ENCODE measurements around the gene FSTL4. TPM values are rescaled to one million over a fixed set of nuclear protein-coding genes. Genes with fewer than 3 reads are reported as not detected.

FSTL4 gene
- polyA plus RNA-seq, 1 donor from 2014 or later = 0.57 TPM

- no peaks in the 10 kb centered on the region for H4K20me1 ChIP-seq (ENCODE audit: insufficient read depth)
Measured at GRCh38 chr5:133508845-133509741, 103.2 kb downstream of the FSTL4 start.

GRCh38 chr5:133508331-133508730, 104.0 kb downstream of the FSTL4 start:
- TF ChIP-seq MXI1 (conservative IDR thresholded peaks at IDR 0.05; ENCODE audit: poor library complexity, severe bottlenecking) = no peak
- TF ChIP-seq RAD21 (conservative IDR thresholded peaks at IDR 0.05) = no peak
- no peak for TF ChIP-seq REST (IDR thresholded peaks at IDR 0.05; ENCODE audit: borderline replicate concordance)
- TF ChIP-seq EZH2 (IDR thresholded peaks at IDR 0.05; ENCODE audit: borderline replicate concordance, insufficient read depth, low read length, poor library complexity, severe bottlenecking) = no peak
- no peak for TF ChIP-seq CTCF (IDR thresholded peaks at IDR 0.05; ENCODE audit: poor library complexity, severe bottlenecking)
- H3K27ac ChIP-seq (ENCODE audit: low read length) = peak overlapping the region; percentile 38
- no peaks in the 10 kb centered on the region for H3K9me2 ChIP-seq (ENCODE audit: insufficient read depth, low read length)

More at GRCh38 chr5:133508845-133509741, 103.2 kb downstream of the FSTL4 start:
- TF ChIP-seq SMC3 (conservative IDR thresholded peaks at IDR 0.05; ENCODE audit: poor library complexity) = no peak
- TF ChIP-seq EZH2 (IDR thresholded peaks at IDR 0.05; ENCODE audit: borderline replicate concordance, insufficient read depth, low read length, poor library complexity, severe bottlenecking) = no peak
- TF ChIP-seq REST (IDR thresholded peaks at IDR 0.05; ENCODE audit: borderline replicate concordance) = no peak
- TF ChIP-seq POLR2AphosphoS5 (IDR thresholded peaks at IDR 0.05) = peak; percentile 48
- TF ChIP-seq RAD21 (conservative IDR thresholded peaks at IDR 0.05) = no peak
- Histone ChIP-seq H3K36me3 (ENCODE audit: insufficient read depth, low read length) (no peaks in the 10 kb centered on the region), H3K9me3 (ENCODE audit: low read length) (no peaks in the 10 kb centered on the region), H3K9ac (ENCODE audit: low read length) (peak overlapping the region; percentile 24), H2AFZ (ENCODE audit: low read depth, low read length) (no peak overlapping the region), H3F3A (ENCODE audit: insufficient read depth, low read length, poor library complexity, severe bottlenecking) (peaks cover 4% of the 10 kb centered on the region), H3K4me3 (ENCODE audit: low read length) (no peak overlapping the region), H3K9me2 (ENCODE audit: insufficient read depth, low read length) (no peaks in the 10 kb centered on the region), H3K27me3 (ENCODE audit: insufficient read depth, low read depth, low read length) (no peaks in the 10 kb centered on the region), H3K27ac (ENCODE audit: low read length) (peak overlapping the region; percentile 38), H3K79me2 (replicated peaks; ENCODE audit: insufficient read depth, low read length) (no peaks in the 10 kb centered on the region), H3K4me2 (ENCODE audit: low read length) (no peak overlapping the region)

More at GRCh38 chr5:133508331-133508730, 104.0 kb downstream of the FSTL4 start:
- Histone ChIP-seq H3K27me3 (ENCODE audit: insufficient read depth, low read depth, low read length) (no peaks in the 10 kb centered on the region), H2AFZ (ENCODE audit: low read depth, low read length) (no peak overlapping the region), H3K9me3 (ENCODE audit: low read length) (no peaks in the 10 kb centered on the region), H4K20me1 (ENCODE audit: insufficient read depth) (no peaks in the 10 kb centered on the region), H3K9ac (ENCODE audit: low read length) (no peak overlapping the region), H3K79me2 (replicated peaks; ENCODE audit: insufficient read depth, low read length) (no peaks in the 10 kb centered on the region), H3K4me3 (ENCODE audit: low read length) (no peak overlapping the region), H3F3A (ENCODE audit: insufficient read depth, low read length, poor library complexity, severe bottlenecking) (peaks cover 4% of the 10 kb centered on the region), H3K36me3 (ENCODE audit: insufficient read depth, low read length) (no peaks in the 10 kb centered on the region), H3K4me2 (ENCODE audit: low read length) (no peak overlapping the region)

Measured in neural cell (in vitro differentiated cells).